GM19193 (cell line): Measurements from ENCODE around the gene CACNA1D.

ENCODE experiments used
- POLR2A ChIP-seq: IDR thresholded peaks from 4 replicates; pipeline ENCODE4 v1.6.1; 2011; ENCODE audit not compliant: insufficient read depth, insufficient read length; ENCODE audit errors: extremely low read depth

The CACNA1D gene

DNA sequence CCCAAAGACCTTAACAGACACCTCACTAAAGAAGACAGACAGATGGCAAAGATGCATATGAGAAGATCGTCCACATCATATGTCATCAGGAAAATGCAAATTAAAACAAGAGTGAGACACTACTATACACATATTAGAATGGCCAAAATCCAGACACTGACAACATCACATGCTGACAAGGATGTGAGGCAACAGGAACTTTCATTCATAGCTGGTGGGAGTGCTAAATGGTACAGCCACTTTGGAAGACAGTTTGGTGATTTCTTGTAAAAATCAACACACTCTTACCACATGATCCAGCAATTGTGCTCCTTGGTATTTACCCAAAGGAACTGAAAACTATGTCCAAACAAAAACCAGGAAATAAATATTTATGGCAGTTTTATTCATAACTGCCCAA lies 334.2 kb downstream of the CACNA1D start:
- TF ChIP-seq POLR2A, result no peak

DNA sequence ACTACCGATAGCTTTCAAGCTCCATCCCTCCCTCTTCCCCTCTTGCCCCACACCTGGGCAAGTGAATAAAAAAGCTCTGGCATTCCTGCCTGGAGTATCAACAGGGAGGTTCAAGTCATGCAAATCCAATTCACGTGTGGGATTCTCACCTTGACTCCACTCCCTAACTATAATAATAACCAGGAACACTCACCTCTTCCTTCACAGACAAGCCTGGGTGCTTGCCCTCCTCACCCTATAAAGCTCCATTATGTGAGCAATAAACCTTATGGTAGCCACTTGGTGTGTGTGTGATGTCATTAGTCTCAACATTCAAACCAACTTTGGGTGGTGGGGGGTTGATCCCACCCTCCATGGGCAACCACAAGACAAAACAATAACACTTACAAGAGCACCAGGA lies 335.2 kb downstream of the CACNA1D start:
- TF ChIP-seq POLR2A, result no peak

DNA sequence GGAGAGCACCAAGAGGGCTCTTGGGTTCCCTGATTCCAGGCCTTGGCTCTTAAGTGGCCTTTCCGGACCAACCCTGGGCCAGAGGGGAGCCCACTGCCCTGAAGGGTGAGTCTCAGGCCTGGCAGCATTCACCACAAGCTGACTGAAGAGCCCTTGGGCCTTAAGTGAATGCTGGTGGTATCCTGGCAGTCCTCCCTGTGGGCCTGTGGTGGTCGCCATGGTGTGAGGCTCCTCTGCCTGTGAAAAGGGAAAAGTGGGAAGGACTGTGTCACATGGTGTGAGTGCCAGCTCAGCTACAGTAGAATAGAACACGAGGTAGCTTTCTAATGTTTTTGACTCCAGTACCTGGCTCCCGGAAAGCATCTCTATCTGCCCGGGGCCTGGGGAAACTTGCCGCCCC lies 336.5 kb downstream of the CACNA1D start:
- no peak for TF ChIP-seq POLR2A

DNA sequence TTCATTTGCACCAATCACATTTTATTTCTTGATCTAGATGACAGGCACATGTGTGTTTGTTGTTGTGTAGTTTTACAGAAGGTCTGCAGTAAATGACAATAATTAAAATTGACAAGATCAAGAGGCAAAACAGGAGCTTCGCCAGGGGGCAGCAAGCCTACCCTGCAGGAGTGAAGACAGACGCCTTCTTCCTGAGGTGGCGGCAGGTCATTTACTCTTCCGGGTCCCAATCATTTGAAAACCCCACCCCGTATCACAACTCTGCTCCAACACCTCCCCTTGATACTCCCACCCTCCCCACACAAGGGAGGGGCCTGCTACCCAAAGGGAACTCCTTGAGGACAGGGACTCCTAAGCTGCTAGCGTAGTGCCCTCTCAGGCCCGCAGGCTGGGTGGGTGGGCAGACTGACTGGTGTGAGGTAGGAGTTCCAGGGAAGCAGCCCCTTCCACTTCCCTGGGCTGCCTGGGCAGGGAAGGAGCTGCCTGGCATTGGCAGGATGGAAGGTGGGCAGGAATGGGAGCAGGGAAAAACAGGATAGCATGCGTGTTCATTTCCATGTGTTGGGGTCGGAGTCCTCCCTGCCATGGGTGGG lies 338.7 kb downstream of the CACNA1D start:
- no peak for TF ChIP-seq POLR2A

DNA sequence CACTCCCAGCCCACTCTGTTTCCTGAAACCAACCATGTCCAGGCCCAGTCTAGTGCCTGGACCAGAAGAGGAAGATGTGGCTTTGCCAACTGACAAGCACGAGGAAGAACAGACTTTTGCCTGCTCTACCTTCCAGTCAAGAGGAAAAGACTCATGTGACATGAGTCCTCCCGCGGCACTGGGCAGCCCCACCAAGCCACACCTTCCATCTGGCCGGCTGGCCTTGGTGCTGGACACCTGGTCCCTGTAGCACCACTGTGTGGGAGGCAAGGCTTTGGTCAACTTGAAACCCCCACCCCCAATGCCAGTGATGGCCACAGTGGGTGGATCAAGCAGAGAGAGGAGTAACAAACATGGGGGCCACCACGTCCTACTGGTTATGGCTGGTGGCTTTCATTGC lies 339.3 kb downstream of the CACNA1D start:
- no peak for TF ChIP-seq POLR2A

DNA sequence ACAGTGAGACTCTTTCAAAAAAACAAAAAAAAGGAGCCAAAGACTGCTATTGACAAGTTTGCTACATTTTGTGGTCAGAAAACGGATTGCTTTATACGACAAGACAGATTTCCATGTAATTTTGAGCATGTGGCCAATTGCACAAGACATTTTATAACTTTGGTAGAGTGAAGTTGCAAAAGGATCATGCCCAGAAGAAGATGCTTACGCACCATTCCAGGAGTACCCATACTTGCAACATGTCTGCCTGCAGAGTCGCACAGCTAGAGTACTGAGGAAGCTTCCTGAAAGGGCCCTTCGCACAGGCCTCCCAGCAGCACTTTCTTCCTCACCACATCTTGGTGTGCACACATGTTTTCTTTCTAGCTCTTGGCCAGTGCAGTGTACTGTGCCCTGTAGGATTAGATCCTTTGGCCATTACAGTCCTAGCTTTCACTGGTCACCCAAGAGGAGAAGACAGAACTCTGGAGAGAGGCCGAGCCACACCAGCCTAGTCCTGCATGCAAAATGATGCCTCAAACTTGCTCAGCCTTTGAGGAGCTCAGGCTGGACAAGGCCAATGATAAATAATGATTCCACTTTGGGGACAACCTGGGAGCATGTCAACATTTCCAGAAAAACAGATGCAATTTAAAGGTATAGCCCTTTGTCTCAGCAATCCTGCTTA lies 340.2 kb downstream of the CACNA1D start:
- no peak for TF ChIP-seq POLR2A

DNA sequence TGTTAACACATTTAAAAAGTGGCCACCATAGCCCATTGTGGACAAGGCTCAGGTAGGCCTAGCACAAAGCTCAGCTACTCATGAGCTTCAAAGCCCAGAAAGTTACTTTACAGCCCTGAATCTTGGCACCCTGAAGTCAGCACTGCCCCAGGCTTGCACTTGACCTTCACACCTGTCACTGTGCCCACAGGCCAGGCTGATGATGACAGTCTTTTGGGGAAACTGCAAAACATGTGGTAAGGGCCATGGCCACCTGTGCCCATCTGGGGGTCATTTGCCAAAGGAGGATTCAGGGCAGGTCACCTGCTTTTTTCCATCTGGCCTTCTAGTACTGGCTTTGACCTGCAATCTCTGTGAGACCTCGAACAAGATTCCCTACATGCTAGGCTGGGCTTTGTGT lies 340.8 kb downstream of the CACNA1D start:
- TF ChIP-seq POLR2A, result no peak

DNA sequence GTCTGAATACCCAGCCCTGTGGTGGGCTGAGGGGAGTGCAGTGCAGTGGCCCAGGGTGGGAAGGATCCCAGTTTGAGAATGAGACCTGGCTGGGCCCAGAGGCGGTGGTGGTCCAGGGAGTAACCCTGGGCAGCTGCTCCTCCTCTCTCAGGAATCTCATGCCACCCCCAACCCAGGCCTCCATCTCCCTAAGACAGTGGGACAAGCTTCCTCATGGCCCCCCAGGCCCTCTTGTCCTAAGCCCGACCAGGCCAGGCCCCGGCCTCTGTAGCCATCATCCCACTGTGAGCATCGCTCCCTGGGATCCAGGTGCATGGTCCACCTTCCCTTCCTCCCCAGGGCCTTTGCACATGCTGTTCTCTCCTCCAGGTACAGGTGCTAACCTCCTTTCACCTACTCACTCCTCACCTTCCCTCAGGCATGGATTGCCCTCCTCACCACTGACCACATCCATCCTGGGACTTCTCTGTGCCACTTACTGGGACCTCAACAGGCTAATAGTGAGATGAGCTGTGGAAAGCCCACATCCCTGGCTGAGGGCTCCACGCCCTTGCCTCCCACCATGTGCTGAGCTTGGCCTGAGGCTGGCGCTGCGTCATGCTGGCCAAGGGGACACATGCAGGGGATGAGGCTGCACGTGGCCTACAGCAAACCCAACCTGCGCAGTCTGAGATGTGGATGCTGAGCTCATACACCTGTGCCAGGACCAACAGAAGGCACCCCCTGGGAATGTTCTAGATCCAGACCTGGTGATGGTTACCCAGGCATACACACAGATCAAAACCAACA lies 341.9 kb downstream of the CACNA1D start:
- no peak for TF ChIP-seq POLR2A

DNA sequence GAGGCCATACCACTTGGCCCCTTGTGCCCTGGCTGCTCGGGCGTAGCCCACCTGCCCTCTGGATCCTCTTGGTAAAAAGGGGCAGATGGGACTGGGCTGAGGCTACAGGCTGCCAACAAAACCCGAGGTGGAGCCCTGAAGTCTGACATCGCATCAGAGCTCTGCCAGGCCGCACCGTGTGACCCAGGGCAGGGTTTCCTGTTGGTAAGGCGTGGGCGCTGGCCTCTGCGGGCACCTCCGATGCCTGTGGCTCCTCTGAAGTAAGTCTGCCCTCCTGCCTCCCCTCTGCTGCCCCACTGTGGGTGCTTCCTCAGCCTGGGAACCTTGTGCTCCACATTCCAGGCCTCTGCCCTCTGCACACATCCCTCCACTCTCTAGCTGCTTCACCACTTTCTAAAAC lies 342.9 kb downstream of the CACNA1D start:
- TF ChIP-seq POLR2A, result no peak

DNA sequence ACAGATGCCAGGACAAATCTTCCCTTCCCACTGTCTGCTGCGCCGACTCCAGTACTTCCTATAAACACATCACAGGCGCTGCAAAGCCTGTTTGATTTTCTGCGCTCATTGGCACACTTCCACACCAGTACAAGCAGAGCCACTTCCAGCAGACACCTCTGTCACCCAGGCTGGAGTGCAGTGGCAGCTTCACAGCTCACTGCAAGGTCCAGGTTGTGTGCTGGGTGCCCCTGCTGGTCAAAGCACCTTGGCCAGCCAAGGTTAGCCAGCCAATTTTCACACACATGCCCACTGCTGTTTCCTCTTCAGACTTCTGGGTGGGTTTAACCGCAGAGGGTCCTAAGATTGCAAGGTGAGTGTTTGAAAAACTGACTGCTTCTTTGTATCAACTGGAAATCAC lies 346.9 kb downstream of the CACNA1D start:
- TF ChIP-seq POLR2A, result no peak

DNA sequence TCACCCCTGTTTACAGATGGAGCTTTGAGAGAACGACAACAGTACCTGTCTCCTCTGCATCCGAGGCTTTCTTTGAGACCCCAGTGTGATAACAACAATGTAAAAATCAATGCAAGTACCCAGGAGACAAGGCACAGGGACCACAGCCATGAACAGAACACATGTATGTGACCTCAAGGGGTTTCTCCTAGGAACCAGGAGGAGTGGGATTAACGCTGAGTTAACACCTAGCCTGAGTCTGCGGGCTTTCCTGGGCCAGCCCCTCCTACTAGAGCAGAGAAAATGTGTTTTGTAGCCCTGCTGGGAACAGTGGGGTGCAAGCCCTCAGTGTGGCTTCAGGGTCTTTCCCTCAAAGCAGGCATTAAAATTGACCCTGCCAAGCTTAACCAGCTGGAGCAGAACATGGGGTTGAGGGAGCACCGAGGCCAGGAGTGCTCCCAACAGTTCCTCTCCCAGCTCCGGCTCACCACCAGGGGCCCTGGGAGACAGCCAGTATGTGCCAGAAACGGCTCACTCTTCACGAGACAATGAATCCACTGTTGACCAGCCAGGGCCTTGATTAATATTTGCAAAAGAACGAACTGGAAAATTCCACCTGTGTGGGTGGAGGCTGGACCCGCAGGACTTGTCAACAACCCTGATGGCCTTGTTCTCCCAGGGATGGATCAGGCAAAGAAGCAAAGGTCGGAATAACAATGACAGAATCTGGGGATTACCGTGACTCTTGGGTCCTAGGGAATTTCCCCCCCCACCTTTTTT lies 348.2 kb downstream of the CACNA1D start:
- no peak for TF ChIP-seq POLR2A

DNA sequence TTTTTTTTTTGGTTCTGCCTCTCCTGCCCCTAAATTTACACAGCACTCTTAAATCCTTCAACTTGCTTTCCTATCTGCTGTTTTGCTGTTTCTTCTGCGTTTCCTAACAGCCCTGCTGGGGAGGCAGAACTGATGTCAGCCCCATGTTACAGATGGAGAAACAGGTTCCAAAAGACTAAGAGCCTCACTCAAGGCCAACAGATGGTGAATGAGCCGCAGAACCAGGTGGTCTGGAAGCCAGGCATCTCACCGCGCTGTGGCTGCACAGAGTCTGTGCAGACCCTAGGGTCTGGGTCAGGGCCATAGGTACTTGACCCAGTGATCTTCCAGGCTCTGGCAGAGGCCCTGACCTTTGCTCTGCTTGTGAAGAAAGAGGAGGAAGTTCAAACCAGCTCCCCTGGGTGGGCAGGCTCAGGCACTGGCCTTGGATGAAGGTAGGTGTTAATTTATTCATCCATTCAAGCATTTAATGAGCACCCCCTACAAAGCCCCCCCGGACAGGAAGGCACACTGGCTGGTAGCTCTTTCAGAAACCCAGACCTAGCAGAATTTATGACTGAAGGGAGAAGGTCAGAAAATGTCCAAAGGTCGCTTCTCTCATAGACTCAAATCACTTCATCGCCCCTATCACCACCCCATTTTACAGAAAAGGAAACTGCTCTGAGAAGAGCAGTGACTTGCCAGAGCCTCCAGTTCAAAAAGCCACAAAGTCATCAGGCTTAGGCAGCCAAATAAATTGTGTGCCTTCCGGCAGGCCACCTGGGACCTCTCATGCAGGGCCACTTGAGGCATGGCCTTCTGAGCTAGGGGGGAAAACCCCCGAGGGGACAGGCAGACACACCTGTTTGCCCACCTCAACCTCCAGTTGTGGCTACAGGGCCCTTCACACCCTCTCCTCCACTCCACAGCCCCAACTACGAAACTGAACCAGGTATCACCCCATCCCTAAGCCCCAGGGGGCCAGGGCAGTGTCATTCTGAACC lies 349.1 kb downstream of the CACNA1D start:
- TF ChIP-seq POLR2A, result no peak

DNA sequence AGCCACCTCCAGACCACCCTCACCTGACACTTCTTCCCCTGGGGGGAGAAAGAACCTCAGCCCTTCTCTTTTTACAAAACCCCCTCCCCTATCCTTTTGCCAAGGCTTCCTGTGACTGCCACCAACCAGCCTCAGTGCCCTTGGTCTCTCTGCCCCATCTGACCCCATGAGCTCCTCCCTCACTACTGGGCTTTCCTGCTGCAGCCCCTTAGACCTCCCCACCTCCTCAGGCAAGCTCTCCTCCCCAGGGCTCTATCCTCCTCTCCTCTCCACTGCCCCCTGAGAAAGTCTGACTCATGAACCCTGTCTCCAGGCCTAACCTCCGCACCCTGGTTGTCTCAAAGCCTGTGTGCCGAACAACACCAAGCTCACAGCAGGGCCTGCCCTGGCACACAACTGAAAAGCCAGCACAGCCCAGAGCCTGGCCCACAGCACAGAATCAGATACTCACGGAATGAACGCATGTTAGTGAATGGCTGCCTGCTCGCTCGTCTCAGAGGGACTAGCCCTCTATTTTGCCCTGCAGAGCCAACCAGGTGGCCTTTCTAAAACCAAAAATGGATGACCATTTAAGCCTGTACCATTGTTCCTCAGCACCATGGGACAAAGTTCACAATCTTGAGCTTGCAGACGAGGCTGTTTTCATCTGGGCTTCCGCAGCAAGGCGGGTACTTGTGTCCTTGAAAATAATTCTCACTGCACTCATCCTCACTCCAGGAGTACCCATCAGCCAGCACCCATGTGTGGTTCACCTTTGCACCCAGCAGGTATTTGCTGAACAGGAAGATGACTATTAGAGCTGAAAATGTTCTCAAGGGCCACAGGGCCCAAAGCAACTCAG lies 350.1 kb downstream of the CACNA1D start:
- no peak for TF ChIP-seq POLR2A
